CD4-positive, alpha-beta T cell treated with Interleukin-1 beta for 1 hour (primary cell): Measurements from ENCODE around the gene LARGE1.

Experiments used
- DNase-seq, 2 donors: peaks; one replicate each; pipeline ENCODE4 v3.0.0-alpha.2; 2020 to 2022

The LARGE1 gene

GRCh38 chr22:33513388-33514338, 406.6 kb downstream of the LARGE1 start:
- DNase-seq, result no peak

- no peak for DNase-seq
These were observed 407.4 kb downstream of the LARGE1 start for GRCh38 chr22:33512908-33513307.

- no peak for DNase-seq
These were observed 409.8 kb downstream of the LARGE1 start for GRCh38 chr22:33510429-33510904.

GRCh38 chr22:33504941-33505625, 415.2 kb downstream of the LARGE1 start:
- DNase-seq, result no peak

- DNase-seq, result no peak
These were observed 424.2 kb downstream of the LARGE1 start for GRCh38 chr22:33496112-33496511.

- no peak for DNase-seq
These were observed 426.6 kb downstream of the LARGE1 start for GRCh38 chr22:33493476-33494205.

- DNase-seq, result no peak
These were observed 428.0 kb downstream of the LARGE1 start for GRCh38 chr22:33492210-33492651.

- DNase-seq, result no peak
These were observed 433.1 kb downstream of the LARGE1 start for GRCh38 chr22:33487041-33487716.

GRCh38 chr22:33481550-33481949, 438.7 kb downstream of the LARGE1 start:
- no peak for DNase-seq

- DNase-seq, result no peak
These were observed 442.9 kb downstream of the LARGE1 start for GRCh38 chr22:33477120-33478111.

GRCh38 chr22:33476716-33477115, 443.6 kb downstream of the LARGE1 start:
- DNase-seq, result no peak

- no peak for DNase-seq
These were observed 444.1 kb downstream of the LARGE1 start for GRCh38 chr22:33476206-33476605.

- DNase-seq, result no peak
These were observed 445.7 kb downstream of the LARGE1 start for GRCh38 chr22:33474587-33474986.

GRCh38 chr22:33472462-33473344, 447.6 kb downstream of the LARGE1 start:
- no peak for DNase-seq

- no peak for DNase-seq
These were observed 449.8 kb downstream of the LARGE1 start for GRCh38 chr22:33470456-33470855.

- no peak for DNase-seq
These were observed 452.6 kb downstream of the LARGE1 start for GRCh38 chr22:33467620-33468095.

- no peak for DNase-seq
These were observed 453.2 kb downstream of the LARGE1 start for GRCh38 chr22:33467080-33467479.

- DNase-seq, result no peak
These were observed 454.7 kb downstream of the LARGE1 start for GRCh38 chr22:33465554-33465953.

GRCh38 chr22:33464698-33465097, 455.6 kb downstream of the LARGE1 start:
- no peak for DNase-seq
